Sigmoid colon (tissue), 4 donors: Measurements from ENCODE around the gene XPNPEP1.

ENCODE experiments used
- EP300 ChIP-seq, 4 donors: sonication (generic); formaldehyde crosslinking; IDR thresholded peaks; one replicate each; pipeline ENCODE4 v1.6.1; 2017; ENCODE audit warnings: antibody characterized with exemption in 4 of 4
- POLR2A ChIP-seq, 2 donors: fragments of 450-650 bp; IDR thresholded peaks; one replicate each; pipeline ENCODE4 v1.6.1; 2016; ENCODE audit warnings: antibody characterized with exemption in 2 of 2, mild to moderate bottlenecking in 2 of 2, moderate library complexity in 2 of 2
- POLR2AphosphoS5 ChIP-seq, 4 donors: sonication (generic); formaldehyde crosslinking; IDR thresholded peaks; one replicate each; pipeline ENCODE4 v1.6.1; 2017; ENCODE audit warnings: antibody characterized with exemption in 4 of 4
- TF ChIP-seq, protein P1 (sequence below), 4 experiments: fragments of 450-650 bp in 3 of 4; fragments of 200-600 bp in 1 of 4; IDR thresholded peaks; one replicate each; pipeline ENCODE4 v1.5.1; 2016 to 2019; ENCODE audit warnings: antibody characterized with exemption in 4 of 4, mild to moderate bottlenecking in 3 of 4, moderate library complexity in 2 of 4

DNA sequence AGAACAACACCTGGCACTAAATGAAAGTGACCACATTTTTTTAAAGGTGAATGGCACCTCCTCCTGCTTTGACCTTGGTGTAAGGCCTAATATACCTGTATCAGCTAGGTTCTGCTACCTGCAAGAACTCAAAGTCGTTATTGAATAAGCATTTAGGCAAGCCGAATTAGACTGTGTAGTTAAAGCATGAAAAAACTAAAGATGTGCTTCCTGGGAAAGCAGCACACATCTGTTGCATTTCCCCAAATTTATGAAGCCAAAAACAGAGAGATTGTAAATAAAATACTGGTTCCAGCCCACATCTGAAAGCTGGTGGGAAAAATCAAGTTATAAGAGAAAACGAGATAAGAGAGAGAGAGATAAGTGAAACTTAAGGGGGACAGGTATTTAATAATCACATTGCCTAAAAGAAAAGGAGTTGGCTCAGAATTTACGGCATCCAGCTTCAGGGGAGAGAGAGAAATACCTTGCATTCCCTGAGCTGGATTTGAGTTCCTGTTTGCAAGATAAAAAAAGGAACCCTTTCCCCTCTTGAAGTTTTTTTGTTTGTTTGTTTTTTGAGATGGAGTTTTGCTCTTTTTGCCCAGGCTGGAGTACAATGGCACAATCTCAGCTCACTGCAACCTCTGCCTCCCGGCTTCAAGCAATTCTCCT is 1.8 kb upstream of the XPNPEP1 start:
- TF ChIP-seq, protein P1, sequence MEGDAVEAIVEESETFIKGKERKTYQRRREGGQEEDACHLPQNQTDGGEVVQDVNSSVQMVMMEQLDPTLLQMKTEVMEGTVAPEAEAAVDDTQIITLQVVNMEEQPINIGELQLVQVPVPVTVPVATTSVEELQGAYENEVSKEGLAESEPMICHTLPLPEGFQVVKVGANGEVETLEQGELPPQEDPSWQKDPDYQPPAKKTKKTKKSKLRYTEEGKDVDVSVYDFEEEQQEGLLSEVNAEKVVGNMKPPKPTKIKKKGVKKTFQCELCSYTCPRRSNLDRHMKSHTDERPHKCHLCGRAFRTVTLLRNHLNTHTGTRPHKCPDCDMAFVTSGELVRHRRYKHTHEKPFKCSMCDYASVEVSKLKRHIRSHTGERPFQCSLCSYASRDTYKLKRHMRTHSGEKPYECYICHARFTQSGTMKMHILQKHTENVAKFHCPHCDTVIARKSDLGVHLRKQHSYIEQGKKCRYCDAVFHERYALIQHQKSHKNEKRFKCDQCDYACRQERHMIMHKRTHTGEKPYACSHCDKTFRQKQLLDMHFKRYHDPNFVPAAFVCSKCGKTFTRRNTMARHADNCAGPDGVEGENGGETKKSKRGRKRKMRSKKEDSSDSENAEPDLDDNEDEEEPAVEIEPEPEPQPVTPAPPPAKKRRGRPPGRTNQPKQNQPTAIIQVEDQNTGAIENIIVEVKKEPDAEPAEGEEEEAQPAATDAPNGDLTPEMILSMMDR (IDR thresholded peaks at IDR 0.05): no peak
- no peak for TF ChIP-seq POLR2AphosphoS5 (IDR thresholded peaks at IDR 0.05)
- no peak for TF ChIP-seq POLR2A (IDR thresholded peaks at IDR 0.05)
- TF ChIP-seq EP300 (IDR thresholded peaks at IDR 0.05): no peak
